ENCODE results near the gene CHAT.

- TF ChIP-seq, protein P1, sequence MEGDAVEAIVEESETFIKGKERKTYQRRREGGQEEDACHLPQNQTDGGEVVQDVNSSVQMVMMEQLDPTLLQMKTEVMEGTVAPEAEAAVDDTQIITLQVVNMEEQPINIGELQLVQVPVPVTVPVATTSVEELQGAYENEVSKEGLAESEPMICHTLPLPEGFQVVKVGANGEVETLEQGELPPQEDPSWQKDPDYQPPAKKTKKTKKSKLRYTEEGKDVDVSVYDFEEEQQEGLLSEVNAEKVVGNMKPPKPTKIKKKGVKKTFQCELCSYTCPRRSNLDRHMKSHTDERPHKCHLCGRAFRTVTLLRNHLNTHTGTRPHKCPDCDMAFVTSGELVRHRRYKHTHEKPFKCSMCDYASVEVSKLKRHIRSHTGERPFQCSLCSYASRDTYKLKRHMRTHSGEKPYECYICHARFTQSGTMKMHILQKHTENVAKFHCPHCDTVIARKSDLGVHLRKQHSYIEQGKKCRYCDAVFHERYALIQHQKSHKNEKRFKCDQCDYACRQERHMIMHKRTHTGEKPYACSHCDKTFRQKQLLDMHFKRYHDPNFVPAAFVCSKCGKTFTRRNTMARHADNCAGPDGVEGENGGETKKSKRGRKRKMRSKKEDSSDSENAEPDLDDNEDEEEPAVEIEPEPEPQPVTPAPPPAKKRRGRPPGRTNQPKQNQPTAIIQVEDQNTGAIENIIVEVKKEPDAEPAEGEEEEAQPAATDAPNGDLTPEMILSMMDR (IDR thresholded peaks at IDR 0.05; ENCODE audit: low read depth, low read length): no peak
- no peak for TF ChIP-seq EZH2phosphoT487 (IDR thresholded peaks at IDR 0.05; ENCODE audit: low read depth)
Observed at GRCh38 chr10:49656845-49657493, 43.1 kb downstream of the CHAT start.
